GM12891 (cell line): ENCODE results near the gene EDAR.

ENCODE experiments used
- POLR2A ChIP-seq: IDR thresholded peaks from 2 replicates; pipeline ENCODE4 v1.6.1; 2011; ENCODE audit warnings: low read depth, low read length, control low read depth
- POU2F2 ChIP-seq: IDR thresholded peaks from 2 replicates; pipeline ENCODE4 v1.6.1; 2011; ENCODE audit warnings: low read depth, mild to moderate bottlenecking, control low read depth, low read length, moderate library complexity

- TF ChIP-seq POU2F2 (no peak), POLR2A (no peak)
These were observed 41.6 kb downstream of the EDAR start for GRCh38 chr2:108947271-108947907.
